VCaP (cell line): ENCODE measurements around the gene DBX1.
A peak's percentile ranks its signal among the peaks of the same experiment; 100 is the strongest.

Experiments
- H3K27ac ChIP-seq: fragments of 450-650 bp; 2 replicates; pipeline ENCODE4 v1.5.1; 2017
- TF ChIP-seq, protein P1 (sequence below): fragments of 450-650 bp; conservative IDR thresholded peaks from 2 replicates; pipeline ENCODE4 v1.5.1; 2017; ENCODE audit warnings: mild to moderate bottlenecking, moderate library complexity

DBX1 gene

DNA sequence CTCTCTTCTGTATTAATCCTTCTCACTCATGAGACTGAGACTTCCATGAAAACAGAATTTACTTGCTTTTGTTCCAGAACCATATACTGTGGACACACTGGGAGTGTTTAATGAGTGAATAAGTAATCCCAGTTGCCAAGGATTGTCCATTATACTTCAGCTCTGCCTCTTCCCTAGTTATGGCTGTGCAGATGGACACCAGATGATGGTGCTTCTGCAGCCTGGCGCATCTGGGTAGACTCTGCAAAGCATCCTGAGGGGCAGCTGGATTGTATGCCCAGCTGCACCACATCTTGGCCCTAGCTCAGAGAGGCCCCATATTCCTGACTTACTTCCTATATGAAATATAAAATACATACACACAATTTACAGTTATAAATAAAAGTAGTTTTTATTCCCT, 43.5 kb downstream of the DBX1 start:
- H3K27ac ChIP-seq = no peak overlapping the region
- TF ChIP-seq, protein P1, sequence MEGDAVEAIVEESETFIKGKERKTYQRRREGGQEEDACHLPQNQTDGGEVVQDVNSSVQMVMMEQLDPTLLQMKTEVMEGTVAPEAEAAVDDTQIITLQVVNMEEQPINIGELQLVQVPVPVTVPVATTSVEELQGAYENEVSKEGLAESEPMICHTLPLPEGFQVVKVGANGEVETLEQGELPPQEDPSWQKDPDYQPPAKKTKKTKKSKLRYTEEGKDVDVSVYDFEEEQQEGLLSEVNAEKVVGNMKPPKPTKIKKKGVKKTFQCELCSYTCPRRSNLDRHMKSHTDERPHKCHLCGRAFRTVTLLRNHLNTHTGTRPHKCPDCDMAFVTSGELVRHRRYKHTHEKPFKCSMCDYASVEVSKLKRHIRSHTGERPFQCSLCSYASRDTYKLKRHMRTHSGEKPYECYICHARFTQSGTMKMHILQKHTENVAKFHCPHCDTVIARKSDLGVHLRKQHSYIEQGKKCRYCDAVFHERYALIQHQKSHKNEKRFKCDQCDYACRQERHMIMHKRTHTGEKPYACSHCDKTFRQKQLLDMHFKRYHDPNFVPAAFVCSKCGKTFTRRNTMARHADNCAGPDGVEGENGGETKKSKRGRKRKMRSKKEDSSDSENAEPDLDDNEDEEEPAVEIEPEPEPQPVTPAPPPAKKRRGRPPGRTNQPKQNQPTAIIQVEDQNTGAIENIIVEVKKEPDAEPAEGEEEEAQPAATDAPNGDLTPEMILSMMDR = no peak

GRCh38 chr11:20114588-20114987, 45.7 kb downstream of the DBX1 start:
- no peak overlapping the region for H3K27ac ChIP-seq
- TF ChIP-seq, protein P1 = no peak

DNA sequence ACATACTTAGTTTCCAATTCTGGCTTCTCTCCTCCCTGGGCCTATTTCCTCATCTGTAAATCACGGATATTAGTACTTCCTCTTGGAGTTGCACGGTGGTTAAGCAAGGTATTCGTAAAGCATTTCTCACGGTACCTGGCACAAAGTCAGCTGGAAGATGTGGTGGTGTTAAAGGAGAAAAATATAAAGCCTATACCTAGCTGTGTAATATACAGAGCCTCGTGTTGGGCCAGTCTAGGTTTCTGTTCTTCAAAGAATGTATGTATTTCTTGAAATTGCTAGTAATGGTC, 47.2 kb downstream of the DBX1 start:
- H3K27ac ChIP-seq = no peak overlapping the region
- TF ChIP-seq, protein P1 = no peak

- TF ChIP-seq, protein P1 = no peak
- no peak overlapping the region for H3K27ac ChIP-seq
These were observed 47.8 kb downstream of the DBX1 start for GRCh38 chr11:20112291-20113148.

GRCh38 chr11:20111871-20112270, 48.4 kb downstream of the DBX1 start:
- no peak overlapping the region for H3K27ac ChIP-seq
- TF ChIP-seq, protein P1 = no peak

DNA sequence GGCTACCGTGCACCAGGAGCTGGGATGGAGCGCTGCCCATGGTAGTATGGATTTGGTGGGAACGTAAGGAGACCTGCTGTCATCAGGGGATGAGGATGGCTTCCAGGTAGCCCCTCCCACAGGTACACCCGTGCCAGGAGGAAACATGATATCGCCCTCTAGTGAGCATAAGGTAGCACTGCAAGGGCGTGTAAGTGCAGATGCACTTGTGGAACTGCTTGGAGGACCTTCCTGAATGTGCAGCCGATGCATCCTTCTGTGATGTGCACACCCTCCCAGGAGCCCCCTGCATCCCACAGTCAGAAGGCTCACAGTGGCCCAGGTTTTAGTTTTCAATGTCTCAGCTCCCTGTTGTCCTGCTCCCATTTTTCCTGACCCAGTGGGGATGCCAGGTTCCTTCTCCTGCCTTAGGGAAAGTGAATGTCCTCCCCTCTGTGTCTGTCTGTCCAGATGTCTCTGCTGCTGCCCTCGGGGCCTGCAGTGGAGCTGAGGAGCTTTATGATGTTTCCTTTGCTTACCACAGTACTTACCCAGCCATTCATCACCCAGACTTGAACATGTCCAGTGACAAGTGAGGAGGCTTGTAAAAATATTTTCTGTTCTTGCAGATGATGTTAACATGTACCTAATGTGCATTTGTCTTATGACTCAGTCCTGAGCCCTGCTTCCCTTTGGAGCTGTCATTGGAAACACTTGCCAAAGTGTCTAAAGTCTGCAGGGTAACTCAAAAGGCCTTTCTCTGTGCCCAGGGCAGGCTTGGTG, 49.2 kb downstream of the DBX1 start:
- TF ChIP-seq, protein P1 = peak; percentile 91
- no peak overlapping the region for H3K27ac ChIP-seq

- no peak overlapping the region for H3K27ac ChIP-seq
- TF ChIP-seq, protein P1 = no peak
These were observed 50.4 kb downstream of the DBX1 start for GRCh38 chr11:20109731-20110445.
